GM12874 (cell line): ENCODE measurements around the gene GPAT3.

Experiments used
- CTCF ChIP-seq: IDR thresholded peaks from 2 replicates; pipeline ENCODE4 v1.5.1; 2011; ENCODE audit warnings: low read depth, mild to moderate bottlenecking, control low read depth, low read length, moderate library complexity; ENCODE audit not compliant: insufficient read depth

The GPAT3 gene

GRCh38 chr4:83558059-83558653 is 22.2 kb downstream of the GPAT3 start:
- no peak for TF ChIP-seq CTCF

- no peak for TF ChIP-seq CTCF
These were observed 22.8 kb downstream of the GPAT3 start for GRCh38 chr4:83558680-83559079.

- no peak for TF ChIP-seq CTCF
These were observed 24.6 kb downstream of the GPAT3 start for GRCh38 chr4:83560523-83560922.

GRCh38 chr4:83561381-83561780 is 25.5 kb downstream of the GPAT3 start:
- TF ChIP-seq CTCF: no peak

GRCh38 chr4:83563998-83564397 is 28.1 kb downstream of the GPAT3 start:
- TF ChIP-seq CTCF: no peak

GRCh38 chr4:83568062-83568461 is 32.2 kb downstream of the GPAT3 start:
- TF ChIP-seq CTCF: no peak

- no peak for TF ChIP-seq CTCF
These were observed 33.5 kb downstream of the GPAT3 start for GRCh38 chr4:83569429-83569828.
